SK-N-SH (cell line): ENCODE measurements around the gene IRAK3. TPM values are rescaled to one million over a fixed set of nuclear protein-coding genes. Genes with fewer than 3 reads are reported as not detected.

Experiments
- CTCF ChIA-PET: fragments of 300-600, 350-600 bp; formaldehyde crosslinking; extraction: SDS; loops from one replicate; lab custom pipeline; 2021; lab: Yijun Ruan, JAX
- POLR2A ChIA-PET: fragments of 350-600 bp; sonication (Branson Sonifier 250); formaldehyde crosslinking; extraction: SDS; loops from one replicate; lab custom pipeline; 2020; ENCODE audit warnings: antibody characterized with exemption, inconsistent platforms; lab: Yijun Ruan, JAX
- DNase-seq: peaks from one replicate; pipeline ENCODE4 v3.0.0; 2012
- H2AFZ ChIP-seq: fragments of 200-600 bp; sonication (generic); 2 replicates; pipeline ENCODE4 v1.8.1; 2016; ENCODE audit warnings: antibody characterized with exemption, mild to moderate bottlenecking, low read depth
- H3F3A ChIP-seq: fragments of 200-600 bp; sonication (generic); replicated peaks from 2 replicates; pipeline ENCODE3; 2016; ENCODE audit warnings: antibody characterized with exemption, mild to moderate bottlenecking; ENCODE audit not compliant: insufficient read depth
- H3K27ac ChIP-seq, 2 experiments: fragments of 200-500 bp in 1 of 2; fragments of 200-600 bp in 1 of 2; sonication (Bioruptor generic) in 1 of 2; sonication (generic), shearing (Covaris generic) in 1 of 2; 2 replicates each; pipeline versions ENCODE4 v1.5.1 to v1.6.1; 2014 to 2016; ENCODE audit warnings: low read depth in 2 of 2, inconsistent platforms in 1 of 2, low read length in 1 of 2, mild to moderate bottlenecking in 1 of 2, mixed read lengths in 1 of 2
- H3K27me3 ChIP-seq: fragments of 200-600 bp; sonication (generic), shearing (Covaris generic); 2 replicates; pipeline ENCODE4 v1.6.1; 2016; ENCODE audit warnings: mixed run types; ENCODE audit not compliant: insufficient read depth
- H3K36me3 ChIP-seq, 2 experiments: fragments of 200-500 bp in 1 of 2; fragments of 200-600 bp in 1 of 2; sonication (Bioruptor generic) in 1 of 2; sonication (generic) in 1 of 2; replicated peaks in 1 of 2; 2 replicates each; pipeline versions ENCODE3 to v1.5.1; 2014 to 2016; ENCODE audit warnings: low read length in 1 of 2, mild to moderate bottlenecking in 1 of 2; ENCODE audit not compliant: insufficient read depth in 2 of 2, control insufficient read depth in 1 of 2
- H3K4me1 ChIP-seq, 2 experiments: fragments of 200-500 bp in 1 of 2; fragments of 200-600 bp in 1 of 2; sonication (Bioruptor generic) in 1 of 2; sonication (generic), shearing (Covaris generic) in 1 of 2; 2 replicates each; pipeline versions ENCODE4 v1.5.1 to v1.6.1; 2014 to 2016; ENCODE audit warnings: low read depth in 1 of 2, low read length in 1 of 2, mixed run types in 1 of 2; ENCODE audit not compliant: insufficient read depth in 2 of 2, control insufficient read depth in 1 of 2
- H3K4me2 ChIP-seq: fragments of 200-600 bp; sonication (generic), shearing (Covaris generic); 2 replicates; pipeline ENCODE4 v1.6.1; 2017; ENCODE audit warnings: mixed run types
- H3K4me3 ChIP-seq, 2 experiments: fragments of 200-500 bp in 1 of 2; fragments of 200-600 bp in 1 of 2; sonication (Bioruptor generic) in 1 of 2; sonication (generic), shearing (Covaris generic) in 1 of 2; 2 replicates each; pipeline versions ENCODE4 v1.5.1 to v1.8.1; 2014 to 2016; ENCODE audit warnings: low read depth in 2 of 2, inconsistent platforms in 1 of 2, low read length in 1 of 2, mild to moderate bottlenecking in 1 of 2, mixed read lengths in 1 of 2, moderate library complexity in 1 of 2
- H3K79me2 ChIP-seq: fragments of 200-600 bp; sonication (generic); 2 replicates; pipeline ENCODE4 v1.8.1; 2017; ENCODE audit warnings: mild to moderate bottlenecking; ENCODE audit not compliant: insufficient read depth
- H3K9ac ChIP-seq: fragments of 200-600 bp; sonication (generic); 2 replicates; pipeline ENCODE4 v1.6.1; 2017; ENCODE audit warnings: mixed run types
- H3K9me2 ChIP-seq: fragments of 200-600 bp; sonication (generic); 2 replicates; pipeline ENCODE4 v1.6.1; 2017; ENCODE audit warnings: mixed run types
- H3K9me3 ChIP-seq: fragments of 200-600 bp; sonication (generic); 2 replicates; pipeline ENCODE4 v1.6.1; 2017; ENCODE audit warnings: mixed run types, mild to moderate bottlenecking, moderate library complexity
- H4K20me1 ChIP-seq: fragments of 200-600 bp; sonication (generic); 2 replicates; pipeline ENCODE4 v1.6.1; 2017; ENCODE audit warnings: mild to moderate bottlenecking, mixed run types; ENCODE audit not compliant: insufficient read depth
- CHD2 ChIP-seq: fragments of 150-350 bp; IDR thresholded peaks from 2 replicates; pipeline ENCODE4 v1.6.1; 2018; ENCODE audit warnings: low read length; ENCODE audit not compliant: partially characterized antibody
- FOXJ3 ChIP-seq: sonication (generic); formaldehyde crosslinking; IDR thresholded peaks from 2 replicates; pipeline ENCODE4 v1.5.1; 2020; ENCODE audit warnings: mild to moderate bottlenecking, missing genetic modification reagents
- FOXM1 ChIP-seq: IDR thresholded peaks from 2 replicates; pipeline ENCODE4 v1.4.0; 2012; ENCODE audit warnings: low read depth, mild to moderate bottlenecking
- GABPA ChIP-seq: IDR thresholded peaks from 2 replicates; pipeline ENCODE4 v1.4.0; 2012; ENCODE audit warnings: low read depth, mild to moderate bottlenecking
- GATA2 ChIP-seq: sonication (generic); formaldehyde crosslinking; IDR thresholded peaks from 2 replicates; pipeline ENCODE4 v1.5.0; 2020; ENCODE audit warnings: mild to moderate bottlenecking, missing genetic modification reagents
- MEF2A ChIP-seq: IDR thresholded peaks from 2 replicates; pipeline ENCODE4 v1.4.0; 2012; ENCODE audit warnings: low read depth, borderline replicate concordance
- NFIC ChIP-seq: IDR thresholded peaks from 2 replicates; pipeline ENCODE4 v1.4.0; 2012; ENCODE audit warnings: borderline replicate concordance
- NRF1 ChIP-seq: IDR thresholded peaks from 2 replicates; pipeline ENCODE4 v1.6.1; 2012; ENCODE audit warnings: low read depth, mild to moderate bottlenecking, low read length
- RCOR1 ChIP-seq: fragments of 150-350 bp; IDR thresholded peaks from 2 replicates; pipeline ENCODE4 v1.6.1; 2017; ENCODE audit warnings: antibody characterized with exemption, low read length
- RFX5 ChIP-seq: IDR thresholded peaks from 2 replicates; pipeline ENCODE4 v1.6.1; 2012; ENCODE audit warnings: mild to moderate bottlenecking, improper control_type of control experiment, low read length
- SMC3 ChIP-seq: IDR thresholded peaks from 2 replicates; pipeline ENCODE4 v1.6.1; 2012; ENCODE audit warnings: low read depth, low read length, improper control_type of control experiment
- TCF12 ChIP-seq: IDR thresholded peaks from 2 replicates; pipeline ENCODE4 v1.4.0; 2012
- TEAD4 ChIP-seq: IDR thresholded peaks from 2 replicates; pipeline ENCODE4 v1.4.0; 2012; ENCODE audit warnings: mild to moderate bottlenecking, borderline replicate concordance; ENCODE audit not compliant: insufficient read depth
- ZBTB33 ChIP-seq: IDR thresholded peaks from 2 replicates; pipeline ENCODE4 v1.4.0; 2012; ENCODE audit warnings: low read depth, borderline replicate concordance
- WGBS: methylation state at CpG from one replicate; pipeline ENCODE4 v1.1.6; 2017; ENCODE audit warnings: low lambda C conversion rate; 5-methylcytosine and 5-hydroxymethylcytosine counted together
- polyA plus RNA-seq, 3 experiments: library from polyadenylated mRNA; depleted of rRNA; stranded (reverse); fragments of >200 nt; gene quantifications; 2 replicates each; pipeline ENCODE4 v1.2.3, GENCODE V29; 2012
- TF ChIP-seq, protein P1 (sequence below): IDR thresholded peaks from 2 replicates; pipeline ENCODE4 v1.4.0; 2012; ENCODE audit warnings: low read depth, borderline replicate concordance

Gene IRAK3
- polyA plus RNA-seq, 1 of the 3 experiments (the other 2 are of a cell fraction): not detected

DNA sequence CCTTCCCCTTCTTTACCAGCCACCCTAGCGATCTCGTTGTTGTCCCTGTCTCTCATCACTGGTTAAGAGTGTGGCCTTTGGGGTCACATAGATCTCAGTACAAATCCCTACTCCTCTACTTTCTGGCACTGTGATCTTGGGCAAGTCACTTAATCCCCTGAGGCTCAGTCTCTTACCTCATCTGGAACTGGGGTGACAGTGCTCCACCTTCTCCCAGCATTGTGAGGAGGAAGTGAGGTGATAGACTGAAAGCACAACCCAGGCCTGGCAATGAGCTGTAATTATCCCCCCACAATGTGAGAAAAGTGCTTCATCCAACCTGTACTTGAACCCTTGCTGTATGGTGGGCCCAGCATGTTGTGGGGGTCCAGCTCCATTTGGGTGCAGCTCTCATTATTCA is 48.0 kb downstream of the IRAK3 start:
- H4K20me1 ChIP-seq: no peaks in the 10 kb centered on the region
- no peaks in the 10 kb centered on the region for H3K9me3 ChIP-seq
- DNase-seq: no peak
- peaks cover 6% of the 10 kb centered on the region for H3F3A ChIP-seq
- H3K4me1 ChIP-seq: peaks cover 0 to 4% of the 10 kb centered on the region in 2 experiments; a peak in 1 of 4 replicates
- WGBS: 73% methylated on average over 2 of the region's 2 CpGs
- CTCF ChIA-PET: interaction anchor here (0.6 to 4.0 kb wide), 2 partner anchors 68 to 103 kb away, joined by 3 to 19 read pairs; partner anchors contain the start of gene TMBIM4
- no peak overlapping the region for H3K27ac ChIP-seq
- no peaks in the 10 kb centered on the region for H3K9me2 ChIP-seq
- no peaks in the 10 kb centered on the region for H3K36me3 ChIP-seq
- H3K9ac ChIP-seq: no peak overlapping the region
- H3K4me3 ChIP-seq: no peak overlapping the region
- peaks cover 11% of the 10 kb centered on the region; the same call in 1 of the 2 replicates for H3K27me3 ChIP-seq
- no peak for TF ChIP-seq ZBTB33
- TF ChIP-seq SMC3: no peak
- TF ChIP-seq GATA2 (CRISPR knock-in tag): no peak
- TF ChIP-seq FOXM1: no peak
- no peak for TF ChIP-seq FOXJ3 (CRISPR knock-in tag)
- TF ChIP-seq, protein P1, sequence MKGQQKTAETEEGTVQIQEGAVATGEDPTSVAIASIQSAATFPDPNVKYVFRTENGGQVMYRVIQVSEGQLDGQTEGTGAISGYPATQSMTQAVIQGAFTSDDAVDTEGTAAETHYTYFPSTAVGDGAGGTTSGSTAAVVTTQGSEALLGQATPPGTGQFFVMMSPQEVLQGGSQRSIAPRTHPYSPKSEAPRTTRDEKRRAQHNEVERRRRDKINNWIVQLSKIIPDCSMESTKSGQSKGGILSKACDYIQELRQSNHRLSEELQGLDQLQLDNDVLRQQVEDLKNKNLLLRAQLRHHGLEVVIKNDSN: no peak
- no peak for TF ChIP-seq TEAD4
- no peak for TF ChIP-seq RFX5
- TF ChIP-seq TCF12: no peak
- no peak for TF ChIP-seq CHD2
- TF ChIP-seq NRF1: no peak
- no peak for TF ChIP-seq MEF2A
- TF ChIP-seq RCOR1: no peak
- TF ChIP-seq NFIC: no peak
- no peaks in the 10 kb centered on the region for H3K79me2 ChIP-seq
- no peak overlapping the region for H3K4me2 ChIP-seq
- POLR2A ChIA-PET: no interaction called here
- no peak overlapping the region for H2AFZ ChIP-seq

DNA sequence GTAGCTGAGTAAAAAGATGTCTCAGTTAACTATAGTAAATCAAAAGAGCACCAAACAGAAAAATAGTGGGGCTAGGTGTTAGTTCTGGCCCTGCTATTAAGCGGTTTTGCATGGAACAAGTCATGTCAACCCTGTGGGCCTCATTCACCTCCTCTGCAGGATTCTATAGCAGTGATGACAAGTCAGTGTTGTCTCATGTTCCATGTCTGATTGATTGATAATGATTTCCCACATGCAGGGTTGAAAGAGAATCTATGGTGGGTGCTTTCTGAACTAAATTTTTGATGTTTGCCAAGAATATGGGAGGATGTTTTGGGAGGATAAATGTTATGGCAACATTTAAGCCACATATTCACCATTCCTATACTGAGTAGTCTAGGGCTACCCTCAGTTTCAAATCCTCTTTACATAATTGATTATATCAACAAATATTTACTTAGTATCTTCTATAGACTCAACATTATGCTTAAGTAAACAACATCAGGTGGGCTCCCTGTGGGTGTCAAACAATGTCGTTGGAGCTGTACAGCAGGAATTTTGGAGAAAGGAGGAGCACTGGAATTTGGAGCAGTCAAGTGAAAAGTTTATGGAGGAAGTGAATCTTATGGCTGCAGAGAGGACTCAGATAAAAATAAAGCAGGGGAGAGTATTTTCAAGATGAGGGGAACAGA is 48.6 kb downstream of the IRAK3 start:
- Histone ChIP-seq H2AFZ (no peak overlapping the region), H3K79me2 (no peaks in the 10 kb centered on the region), H3K9me2 (no peaks in the 10 kb centered on the region), H3K9ac (no peak overlapping the region), H3F3A (peaks cover 6% of the 10 kb centered on the region), H4K20me1 (no peaks in the 10 kb centered on the region), H3K27me3 (peaks cover 11% of the 10 kb centered on the region; the same call in 1 of the 2 replicates), H3K4me3 (no peak overlapping the region)
- 44% methylated on average over 2 of the region's 2 CpGs for WGBS
- TF ChIP-seq GABPA: no peak
- no peak for TF ChIP-seq RFX5
- TF ChIP-seq, all 33 proteins: peak for 0
- CTCF ChIA-PET: interaction anchor here (0.6 to 4.0 kb wide), 2 partner anchors 68 to 103 kb away, joined by 3 to 19 read pairs; partner anchors contain the start of gene TMBIM4
- POLR2A ChIA-PET: no interaction called here
- DNase-seq: no peak
- no peaks in the 10 kb centered on the region for H3K36me3 ChIP-seq
- no peaks in the 10 kb centered on the region for H3K9me3 ChIP-seq
- H3K4me2 ChIP-seq: no peak overlapping the region
- no peak overlapping the region for H3K27ac ChIP-seq
- H3K4me1 ChIP-seq: peaks cover 0 to 4% of the 10 kb centered on the region in 2 experiments; a peak in 1 of 4 replicates
